ENCODE measurements around the gene RRAS. TPM values are rescaled to one million over a fixed set of nuclear protein-coding genes. Genes with fewer than 3 reads are reported as not detected.

The RRAS gene
- total and polyA plus RNA-seq, 4 donors = 4.1 to 18.5 (median 11.1) TPM

DNA sequence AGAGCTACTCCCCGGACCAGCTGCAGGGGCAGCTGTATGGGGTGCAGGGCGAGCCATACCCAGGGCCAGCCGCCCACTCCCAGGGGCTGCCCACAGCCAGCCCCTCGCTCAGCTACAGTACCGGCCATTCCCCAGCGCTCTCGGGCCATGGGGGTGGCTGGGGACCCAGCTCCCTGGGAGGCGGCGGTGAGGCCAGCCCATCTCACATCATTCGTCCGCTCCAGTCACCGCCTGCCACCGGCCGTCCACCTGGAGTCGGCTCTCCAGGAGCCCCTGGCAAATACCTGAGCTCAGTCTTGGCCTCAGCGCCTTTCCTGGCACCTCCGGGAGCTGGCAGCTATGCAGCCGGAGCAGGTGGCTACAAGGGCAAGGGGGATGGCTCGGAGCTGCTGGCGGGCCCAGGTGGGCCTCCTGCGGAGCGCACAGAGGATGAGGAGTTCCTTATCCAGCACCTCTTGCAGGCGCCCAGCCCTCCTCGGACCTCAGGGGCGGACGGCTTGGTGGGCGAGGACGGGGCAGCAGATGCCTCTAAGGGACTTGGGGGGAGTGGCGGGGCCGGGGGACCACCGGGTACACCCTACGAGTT, 44.0 kb downstream of the RRAS start:
- Histone ChIP-seq H3K27me3 (ENCODE audit: control insufficient read depth in 4 of 4, insufficient read depth in 4 of 4, low read length in 3 of 4) (no peaks in the 10 kb centered on the region), H3K9me3 (ENCODE audit: control insufficient read depth in 4 of 4, low read length in 3 of 4) (no peaks in the 10 kb centered on the region), H3K36me3 (ENCODE audit: control insufficient read depth in 4 of 4, insufficient read depth in 3 of 4, low read depth in 1 of 4, low read length in 3 of 4) (peaks cover 10 to 35% (median 18%) of the 10 kb centered on the region in 4 donors), H3K27ac (ENCODE audit: low read depth in 1 of 2, low read length in 2 of 2) (no peak overlapping the region), H3K9ac (ENCODE audit: low read depth in 1 of 2, low read length in 2 of 2) (no peak overlapping the region), H3K4me3 (ENCODE audit: low read depth in 1 of 3, low read length in 3 of 3) (no peak overlapping the region), H3K4me1 (ENCODE audit: control insufficient read depth in 4 of 4, insufficient read depth in 4 of 4, low read length in 3 of 4) (peaks cover 0 to 15% (median 9%) of the 10 kb centered on the region in 4 donors)
- no peak for DNase-seq (ENCODE audit: low spot score)
- WGBS = 96% methylated on average over 32 of the region's 32 CpGs
- TF ChIP-seq MAX (IDR thresholded peaks at IDR 0.05) (no peak), RAD21 (IDR thresholded peaks at IDR 0.05) (no peak), HNF4G (IDR thresholded peaks at IDR 0.05) (no peak), YY1 (IDR thresholded peaks at IDR 0.05) (no peak), JUND (IDR thresholded peaks at IDR 0.05) (no peak), FOXA1 (IDR thresholded peaks at IDR 0.05) (no peak), CTCF (IDR thresholded peaks at IDR 0.05; ENCODE audit: low read depth, low read length, missing input control) (no peak), RXRA (IDR thresholded peaks at IDR 0.05) (no peak)
- TF ChIP-seq, protein P1, sequence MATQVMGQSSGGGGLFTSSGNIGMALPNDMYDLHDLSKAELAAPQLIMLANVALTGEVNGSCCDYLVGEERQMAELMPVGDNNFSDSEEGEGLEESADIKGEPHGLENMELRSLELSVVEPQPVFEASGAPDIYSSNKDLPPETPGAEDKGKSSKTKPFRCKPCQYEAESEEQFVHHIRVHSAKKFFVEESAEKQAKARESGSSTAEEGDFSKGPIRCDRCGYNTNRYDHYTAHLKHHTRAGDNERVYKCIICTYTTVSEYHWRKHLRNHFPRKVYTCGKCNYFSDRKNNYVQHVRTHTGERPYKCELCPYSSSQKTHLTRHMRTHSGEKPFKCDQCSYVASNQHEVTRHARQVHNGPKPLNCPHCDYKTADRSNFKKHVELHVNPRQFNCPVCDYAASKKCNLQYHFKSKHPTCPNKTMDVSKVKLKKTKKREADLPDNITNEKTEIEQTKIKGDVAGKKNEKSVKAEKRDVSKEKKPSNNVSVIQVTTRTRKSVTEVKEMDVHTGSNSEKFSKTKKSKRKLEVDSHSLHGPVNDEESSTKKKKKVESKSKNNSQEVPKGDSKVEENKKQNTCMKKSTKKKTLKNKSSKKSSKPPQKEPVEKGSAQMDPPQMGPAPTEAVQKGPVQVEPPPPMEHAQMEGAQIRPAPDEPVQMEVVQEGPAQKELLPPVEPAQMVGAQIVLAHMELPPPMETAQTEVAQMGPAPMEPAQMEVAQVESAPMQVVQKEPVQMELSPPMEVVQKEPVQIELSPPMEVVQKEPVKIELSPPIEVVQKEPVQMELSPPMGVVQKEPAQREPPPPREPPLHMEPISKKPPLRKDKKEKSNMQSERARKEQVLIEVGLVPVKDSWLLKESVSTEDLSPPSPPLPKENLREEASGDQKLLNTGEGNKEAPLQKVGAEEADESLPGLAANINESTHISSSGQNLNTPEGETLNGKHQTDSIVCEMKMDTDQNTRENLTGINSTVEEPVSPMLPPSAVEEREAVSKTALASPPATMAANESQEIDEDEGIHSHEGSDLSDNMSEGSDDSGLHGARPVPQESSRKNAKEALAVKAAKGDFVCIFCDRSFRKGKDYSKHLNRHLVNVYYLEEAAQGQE (IDR thresholded peaks at IDR 0.05) = no peak
- TF ChIP-seq, protein P2, sequence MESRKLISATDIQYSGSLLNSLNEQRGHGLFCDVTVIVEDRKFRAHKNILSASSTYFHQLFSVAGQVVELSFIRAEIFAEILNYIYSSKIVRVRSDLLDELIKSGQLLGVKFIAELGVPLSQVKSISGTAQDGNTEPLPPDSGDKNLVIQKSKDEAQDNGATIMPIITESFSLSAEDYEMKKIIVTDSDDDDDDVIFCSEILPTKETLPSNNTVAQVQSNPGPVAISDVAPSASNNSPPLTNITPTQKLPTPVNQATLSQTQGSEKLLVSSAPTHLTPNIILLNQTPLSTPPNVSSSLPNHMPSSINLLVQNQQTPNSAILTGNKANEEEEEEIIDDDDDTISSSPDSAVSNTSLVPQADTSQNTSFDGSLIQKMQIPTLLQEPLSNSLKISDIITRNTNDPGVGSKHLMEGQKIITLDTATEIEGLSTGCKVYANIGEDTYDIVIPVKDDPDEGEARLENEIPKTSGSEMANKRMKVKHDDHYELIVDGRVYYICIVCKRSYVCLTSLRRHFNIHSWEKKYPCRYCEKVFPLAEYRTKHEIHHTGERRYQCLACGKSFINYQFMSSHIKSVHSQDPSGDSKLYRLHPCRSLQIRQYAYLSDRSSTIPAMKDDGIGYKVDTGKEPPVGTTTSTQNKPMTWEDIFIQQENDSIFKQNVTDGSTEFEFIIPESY (IDR thresholded peaks at IDR 0.05) = no peak

GRCh38 chr19:49594993-49595818, 44.7 kb downstream of the RRAS start:
- Histone ChIP-seq H3K4me3 (ENCODE audit: low read depth in 1 of 3, low read length in 3 of 3) (no peak overlapping the region), H3K9me3 (ENCODE audit: control insufficient read depth in 4 of 4, low read length in 3 of 4) (no peaks in the 10 kb centered on the region), H3K36me3 (ENCODE audit: control insufficient read depth in 4 of 4, insufficient read depth in 3 of 4, low read depth in 1 of 4, low read length in 3 of 4) (peaks cover 10 to 33% (median 17%) of the 10 kb centered on the region in 4 donors), H3K4me1 (ENCODE audit: control insufficient read depth in 4 of 4, insufficient read depth in 4 of 4, low read length in 3 of 4) (peaks cover 0 to 18% (median 13%) of the 10 kb centered on the region in 4 donors), H3K27ac (ENCODE audit: low read depth in 1 of 2, low read length in 2 of 2) (no peak overlapping the region), H3K9ac (ENCODE audit: low read depth in 1 of 2, low read length in 2 of 2) (no peak overlapping the region), H3K27me3 (ENCODE audit: control insufficient read depth in 4 of 4, insufficient read depth in 4 of 4, low read length in 3 of 4) (no peaks in the 10 kb centered on the region)
- DNase-seq (ENCODE audit: low spot score) = no peak
- 95% methylated on average over 35 of the region's 35 CpGs for WGBS
- no peak for TF ChIP-seq RAD21 (IDR thresholded peaks at IDR 0.05)
- no peak for TF ChIP-seq TAF1 (conservative IDR thresholded peaks at IDR 0.05)
- no peak for TF ChIP-seq NR2F2 (IDR thresholded peaks at IDR 0.05)
- TF ChIP-seq, protein P2 (IDR thresholded peaks at IDR 0.05) = no peak
- no peak for TF ChIP-seq JUND (IDR thresholded peaks at IDR 0.05)

Measured in liver (tissue), 9 donors.